ENCODE measurements around the gene CRLF3.
"Not testable (repeated sequence)": the region's sequence is repeated elsewhere in the genome, so short reads cannot be mapped to it uniquely, and the experiment has no call there.

Gene CRLF3

DNA sequence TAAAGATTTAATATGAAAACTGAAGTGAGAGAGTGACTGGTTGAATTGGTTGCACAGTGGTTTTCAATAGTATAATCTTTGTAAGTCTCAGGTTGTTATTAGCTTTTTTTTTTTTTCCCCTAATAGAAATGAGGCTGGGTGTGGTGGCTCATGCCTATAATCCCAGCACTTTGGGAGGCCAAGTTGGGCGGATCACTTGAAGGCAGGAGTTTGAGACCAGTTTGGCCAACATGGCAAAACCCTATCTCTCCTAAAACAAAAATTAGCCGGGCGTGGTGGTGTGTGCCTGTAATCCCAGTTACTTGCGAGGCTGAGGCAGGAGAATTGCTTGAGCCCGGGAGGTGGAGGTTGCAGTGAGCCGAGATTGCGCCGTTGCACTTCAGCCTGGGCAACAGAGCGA lies 89.3 kb downstream of the CRLF3 start:
- not testable (repeated sequence) for DNase-seq

DNA sequence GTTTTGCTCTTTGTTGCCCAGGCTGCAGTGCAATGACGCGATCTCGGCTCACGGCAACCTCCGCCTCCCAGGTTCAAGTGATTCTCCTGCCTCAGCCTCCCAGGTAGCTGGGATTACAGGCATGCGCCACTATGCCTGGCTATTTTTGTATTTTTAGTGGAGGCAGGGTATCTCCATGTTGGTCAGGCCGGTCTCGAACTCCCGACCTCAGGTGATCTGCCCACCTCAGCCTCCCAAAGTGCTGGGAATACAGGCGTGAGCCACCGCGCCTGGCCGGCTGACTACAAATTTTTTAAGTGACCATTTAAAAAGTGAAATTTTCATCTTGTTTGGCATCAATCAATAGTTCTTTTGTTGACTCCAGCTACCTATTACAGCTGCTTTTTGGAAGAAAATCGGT lies 90.3 kb downstream of the CRLF3 start:
- not testable (repeated sequence) for DNase-seq
